Progenitor cell of endocrine pancreas (in vitro differentiated cells): ENCODE data around the gene CDC14A. TPM values are rescaled to one million over a fixed set of nuclear protein-coding genes. Genes with fewer than 3 reads are reported as not detected.

Experiments
- DNase-seq: peaks from one replicate; pipeline ENCODE4 v3.0.0; 2021; ENCODE audit warnings: low spot score; ENCODE audit not compliant: unreplicated experiment
- H3K27ac Mint-ChIP-seq: 2 replicates; pipeline ENCODE4 v1.8.0; 2021; ENCODE audit warnings: mild to moderate bottlenecking, moderate library complexity, mixed read lengths
- H3K27me3 Mint-ChIP-seq: 2 replicates; pipeline ENCODE4 v1.8.0; 2021; ENCODE audit warnings: mixed read lengths
- H3K36me3 Mint-ChIP-seq: 2 replicates; pipeline ENCODE4 v1.8.0; 2022; ENCODE audit warnings: mixed read lengths; ENCODE audit not compliant: insufficient read depth
- H3K4me1 Mint-ChIP-seq: 2 replicates; pipeline ENCODE4 v1.8.0; 2021; ENCODE audit warnings: low read depth, mixed read lengths
- H3K4me3 Mint-ChIP-seq: 2 replicates; pipeline ENCODE4 v1.8.0; 2021; ENCODE audit warnings: low read depth, mild to moderate bottlenecking, moderate library complexity, mixed read lengths
- H3K9me3 Mint-ChIP-seq: 2 replicates; pipeline ENCODE4 v1.8.0; 2021; ENCODE audit warnings: low read depth, mixed read lengths
- total RNA-seq: library from RNA; stranded (reverse); gene quantifications from 2 replicates; pipeline ENCODE4 v1.2.1, GENCODE V29; 2021
- TF ChIP-seq, protein P1 (sequence below): fragments of 200-600 bp; sonication (generic); IDR thresholded peaks from one replicate; pipeline ENCODE4 v1.5.0; 2021; ENCODE audit warnings: antibody characterized with exemption, mild to moderate bottlenecking; ENCODE audit not compliant: unreplicated experiment

Gene CDC14A
- total RNA-seq, 1 donor from 2014 or later, result 23.3 TPM

- Mint-ChIP-seq H3K4me1 (peaks cover 2% of the 10 kb centered on the region), H3K9me3 (no peaks in the 10 kb centered on the region), H3K4me3 (peak overlapping the region; percentile 50), H3K27me3 (peaks cover 72% of the 10 kb centered on the region), H3K36me3 (no peaks in the 10 kb centered on the region), H3K27ac (no peak overlapping the region)
- DNase-seq, result peak; percentile 15
- TF ChIP-seq, protein P1, sequence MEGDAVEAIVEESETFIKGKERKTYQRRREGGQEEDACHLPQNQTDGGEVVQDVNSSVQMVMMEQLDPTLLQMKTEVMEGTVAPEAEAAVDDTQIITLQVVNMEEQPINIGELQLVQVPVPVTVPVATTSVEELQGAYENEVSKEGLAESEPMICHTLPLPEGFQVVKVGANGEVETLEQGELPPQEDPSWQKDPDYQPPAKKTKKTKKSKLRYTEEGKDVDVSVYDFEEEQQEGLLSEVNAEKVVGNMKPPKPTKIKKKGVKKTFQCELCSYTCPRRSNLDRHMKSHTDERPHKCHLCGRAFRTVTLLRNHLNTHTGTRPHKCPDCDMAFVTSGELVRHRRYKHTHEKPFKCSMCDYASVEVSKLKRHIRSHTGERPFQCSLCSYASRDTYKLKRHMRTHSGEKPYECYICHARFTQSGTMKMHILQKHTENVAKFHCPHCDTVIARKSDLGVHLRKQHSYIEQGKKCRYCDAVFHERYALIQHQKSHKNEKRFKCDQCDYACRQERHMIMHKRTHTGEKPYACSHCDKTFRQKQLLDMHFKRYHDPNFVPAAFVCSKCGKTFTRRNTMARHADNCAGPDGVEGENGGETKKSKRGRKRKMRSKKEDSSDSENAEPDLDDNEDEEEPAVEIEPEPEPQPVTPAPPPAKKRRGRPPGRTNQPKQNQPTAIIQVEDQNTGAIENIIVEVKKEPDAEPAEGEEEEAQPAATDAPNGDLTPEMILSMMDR, result peak; percentile 36
Measured at GRCh38 chr1:100538913-100539835, 186.9 kb downstream of the CDC14A start.

DNA sequence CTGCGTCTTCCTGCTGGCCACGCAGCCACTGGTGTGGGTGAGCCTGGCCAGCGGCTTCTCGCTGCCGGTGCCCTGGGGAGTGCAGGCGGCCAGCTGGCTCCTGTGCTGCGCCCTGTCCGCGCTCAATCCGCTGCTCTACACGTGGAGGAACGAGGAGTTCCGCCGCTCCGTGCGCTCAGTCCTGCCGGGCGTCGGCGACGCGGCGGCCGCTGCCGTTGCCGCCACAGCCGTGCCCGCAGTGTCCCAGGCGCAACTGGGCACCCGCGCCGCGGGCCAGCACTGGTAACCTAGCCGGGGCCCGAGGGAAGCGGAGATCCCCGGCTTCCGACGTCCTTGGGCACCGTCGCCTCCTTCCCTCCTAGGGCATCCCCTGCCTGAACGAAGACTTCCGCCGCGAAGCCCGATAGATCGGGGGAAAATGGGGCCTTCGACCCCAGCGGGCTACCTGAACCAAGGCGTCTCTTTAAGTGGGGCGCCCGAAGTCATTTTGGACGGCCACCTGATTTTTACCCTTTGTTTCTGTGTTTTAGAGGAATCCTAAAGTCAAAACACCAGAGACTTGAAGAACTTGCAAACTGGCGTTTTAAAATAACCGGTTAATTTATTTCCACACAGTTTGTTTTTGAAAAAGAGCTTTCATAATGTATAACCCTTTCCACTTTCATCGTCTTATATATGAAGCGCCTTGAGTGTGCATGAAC is 187.7 kb downstream of the CDC14A start:
- no peaks in the 10 kb centered on the region for H3K9me3 Mint-ChIP-seq
- DNase-seq, result peak; percentile 18
- TF ChIP-seq, protein P1, result no peak
- H3K27me3 Mint-ChIP-seq, result peaks cover 68% of the 10 kb centered on the region
- H3K4me1 Mint-ChIP-seq, result peaks cover 2% of the 10 kb centered on the region
- H3K4me3 Mint-ChIP-seq, result peak overlapping the region; percentile 53
- H3K36me3 Mint-ChIP-seq, result no peaks in the 10 kb centered on the region
- no peak overlapping the region for H3K27ac Mint-ChIP-seq

- peaks cover 2% of the 10 kb centered on the region for H3K4me1 Mint-ChIP-seq
- TF ChIP-seq, protein P1, result no peak
- no peak overlapping the region for H3K27ac Mint-ChIP-seq
- H3K27me3 Mint-ChIP-seq, result peaks cover 46% of the 10 kb centered on the region
- DNase-seq, result no peak
- no peaks in the 10 kb centered on the region for H3K9me3 Mint-ChIP-seq
- no peaks in the 10 kb centered on the region for H3K36me3 Mint-ChIP-seq
- no peak overlapping the region for H3K4me3 Mint-ChIP-seq
Measured at GRCh38 chr1:100542285-100542684, 190.0 kb downstream of the CDC14A start.

DNA sequence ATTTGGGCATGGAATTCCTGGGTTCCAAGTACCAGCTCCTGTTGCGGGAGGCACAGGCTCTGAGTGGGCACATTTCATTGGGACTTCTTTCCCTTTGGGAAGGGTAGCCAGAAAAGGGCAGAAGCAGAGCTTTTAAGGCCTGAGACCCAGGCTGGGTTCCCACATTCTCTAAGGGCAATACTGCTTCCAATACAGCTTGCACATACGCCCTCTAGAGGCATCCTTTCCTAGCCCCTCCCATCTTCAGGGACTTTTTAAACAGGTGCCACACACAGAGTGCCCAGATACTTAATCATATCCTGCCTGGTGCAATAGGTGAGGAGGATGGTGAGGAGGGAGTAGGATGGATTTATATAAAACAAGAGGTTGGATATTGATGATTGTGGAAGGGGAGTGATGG is 191.3 kb downstream of the CDC14A start:
- TF ChIP-seq, protein P1, result peak; percentile 25
- H3K27ac Mint-ChIP-seq, result no peak overlapping the region
- no peaks in the 10 kb centered on the region for H3K36me3 Mint-ChIP-seq
- H3K4me3 Mint-ChIP-seq, result no peak overlapping the region
- H3K4me1 Mint-ChIP-seq, result peaks cover 2% of the 10 kb centered on the region
- H3K9me3 Mint-ChIP-seq, result no peaks in the 10 kb centered on the region
- DNase-seq, result no peak
- H3K27me3 Mint-ChIP-seq, result peaks cover 32% of the 10 kb centered on the region

DNA sequence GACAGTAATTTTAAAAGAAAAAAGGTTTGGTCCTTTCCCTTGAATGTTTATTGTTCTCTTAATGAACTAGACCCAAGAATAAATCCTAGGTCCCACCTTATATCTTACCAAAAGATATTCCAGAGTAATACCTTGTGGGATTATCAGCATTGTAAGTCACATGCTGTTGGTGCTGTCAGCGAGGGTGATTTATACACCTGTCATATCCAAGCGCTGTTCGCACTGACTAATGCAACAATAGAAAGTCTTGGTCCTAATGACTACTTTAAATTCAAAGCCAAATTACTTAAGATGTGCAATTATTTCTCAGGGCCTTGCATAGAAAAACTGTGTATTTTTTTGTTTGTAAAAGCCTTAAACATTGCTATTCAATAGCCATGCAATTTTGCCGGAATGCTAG is 192.5 kb downstream of the CDC14A start:
- H3K4me1 Mint-ChIP-seq, result peaks cover 2% of the 10 kb centered on the region
- H3K36me3 Mint-ChIP-seq, result no peaks in the 10 kb centered on the region
- no peak overlapping the region for H3K27ac Mint-ChIP-seq
- no peak overlapping the region for H3K4me3 Mint-ChIP-seq
- no peaks in the 10 kb centered on the region for H3K9me3 Mint-ChIP-seq
- peaks cover 28% of the 10 kb centered on the region for H3K27me3 Mint-ChIP-seq
- DNase-seq, result no peak
- TF ChIP-seq, protein P1, result no peak
